Measurements from ENCODE around the gene ZNF484.
"Not testable (repeated sequence)": the region's sequence is repeated elsewhere in the genome, so short reads cannot be mapped to it uniquely, and the experiment has no call there.

ZNF484 gene

GRCh38 chr9:92877531-92878430 lies at the start of gene ZNF484:
TSS of gene ZNF484 (minus strand) at chr9:92878038. CDS start at chr9:92875029, 3,009 bp downstream.
- Histone ChIP-seq H3K36me3 (ENCODE audit: insufficient read depth, low read length) (no peaks in the 10 kb centered on the region), H3K4me1 (ENCODE audit: insufficient read depth, low read length) (no peaks in the 10 kb centered on the region), H3K9me3 (ENCODE audit: low read length) (no peaks in the 10 kb centered on the region), H3K9ac (ENCODE audit: low read length) (peak within 1 kb of the TSS; percentile 97), H3K4me3 (ENCODE audit: low read depth in 1 of 2, low read length in 2 of 2) (peak within 1 kb of the TSS; percentile 65 to 100), H3K27ac (ENCODE audit: low read depth, low read length) (peak within 1 kb of the TSS; percentile 78), H3K27me3 (ENCODE audit: control insufficient read depth in 1 of 2, insufficient read depth in 2 of 2, low read length in 2 of 2) (no peaks in the 10 kb centered on the region)

- Histone ChIP-seq H3K4me1 (ENCODE audit: insufficient read depth, low read length) (no peaks in the 10 kb centered on the region), H3K36me3 (ENCODE audit: insufficient read depth, low read length) (no peaks in the 10 kb centered on the region), H3K27ac (ENCODE audit: low read depth, low read length) (no peak overlapping the region), H3K27me3 (ENCODE audit: control insufficient read depth in 1 of 2, insufficient read depth in 2 of 2, low read length in 2 of 2) (no peaks in the 10 kb centered on the region), H3K9ac (ENCODE audit: low read length) (no peak overlapping the region), H3K9me3 (ENCODE audit: low read length) (no peaks in the 10 kb centered on the region), H3K4me3 (ENCODE audit: low read depth in 1 of 2, low read length in 2 of 2) (no peak overlapping the region)
These were observed 42.6 kb upstream of the ZNF484 start for GRCh38 chr9:92920437-92920836.

GRCh38 chr9:92917176-92917800 lies 39.5 kb upstream of the ZNF484 start:
- H3K4me1 ChIP-seq (ENCODE audit: insufficient read depth, low read length) = no peaks in the 10 kb centered on the region
- no peak overlapping the region for H3K27ac ChIP-seq (ENCODE audit: low read depth, low read length)
- no peak overlapping the region for H3K9ac ChIP-seq (ENCODE audit: low read length)

GRCh38 chr9:92911511-92912475 lies 34.0 kb upstream of the ZNF484 start:
- Histone ChIP-seq H3K36me3 (ENCODE audit: insufficient read depth, low read length) (no peaks in the 10 kb centered on the region), H3K27me3 (ENCODE audit: control insufficient read depth in 1 of 2, insufficient read depth in 2 of 2, low read length in 2 of 2) (no peaks in the 10 kb centered on the region), H3K9me3 (ENCODE audit: low read length) (no peaks in the 10 kb centered on the region), H3K9ac (ENCODE audit: low read length) (no peak overlapping the region), H3K27ac (ENCODE audit: low read depth, low read length) (no peak overlapping the region), H3K4me3 (ENCODE audit: low read depth in 1 of 2, low read length in 2 of 2) (no peak overlapping the region), H3K4me1 (ENCODE audit: insufficient read depth, low read length) (no peaks in the 10 kb centered on the region)

More at GRCh38 chr9:92917176-92917800, 39.5 kb upstream of the ZNF484 start:
- no peaks in the 10 kb centered on the region for H3K27me3 ChIP-seq (ENCODE audit: control insufficient read depth in 1 of 2, insufficient read depth in 2 of 2, low read length in 2 of 2)
- no peak overlapping the region for H3K4me3 ChIP-seq (ENCODE audit: low read depth in 1 of 2, low read length in 2 of 2)
- H3K36me3 ChIP-seq (ENCODE audit: insufficient read depth, low read length) = no peaks in the 10 kb centered on the region
- no peaks in the 10 kb centered on the region for H3K9me3 ChIP-seq (ENCODE audit: low read length)

GRCh38 chr9:92905137-92905536 lies 27.3 kb upstream of the ZNF484 start:
- H3K9me3 ChIP-seq (ENCODE audit: low read length); H3K27me3 ChIP-seq (ENCODE audit: control insufficient read depth in 1 of 2, insufficient read depth in 2 of 2, low read length in 2 of 2); H3K4me3 ChIP-seq (ENCODE audit: low read depth in 1 of 2, low read length in 2 of 2); H3K4me1 ChIP-seq (ENCODE audit: insufficient read depth, low read length); H3K36me3 ChIP-seq (ENCODE audit: insufficient read depth, low read length); H3K9ac ChIP-seq (ENCODE audit: low read length); H3K27ac ChIP-seq (ENCODE audit: low read depth, low read length): not testable (repeated sequence)

GRCh38 chr9:92897323-92897722 lies 19.5 kb upstream of the ZNF484 start:
- H3K36me3 ChIP-seq (ENCODE audit: insufficient read depth, low read length) = no peaks in the 10 kb centered on the region
- H3K27me3 ChIP-seq (ENCODE audit: control insufficient read depth in 1 of 2, insufficient read depth in 2 of 2, low read length in 2 of 2) = no peaks in the 10 kb centered on the region
- H3K9me3 ChIP-seq (ENCODE audit: low read length) = no peaks in the 10 kb centered on the region
- H3K4me1 ChIP-seq (ENCODE audit: insufficient read depth, low read length) = no peaks in the 10 kb centered on the region
- no peak overlapping the region for H3K27ac ChIP-seq (ENCODE audit: low read depth, low read length)
- H3K4me3 ChIP-seq (ENCODE audit: low read depth in 1 of 2, low read length in 2 of 2) = no peak overlapping the region
- H3K9ac ChIP-seq (ENCODE audit: low read length) = no peak overlapping the region

- H3K27ac ChIP-seq (ENCODE audit: low read depth, low read length) = no peak overlapping the region
- H3K36me3 ChIP-seq (ENCODE audit: insufficient read depth, low read length) = no peaks in the 10 kb centered on the region
- H3K4me3 ChIP-seq (ENCODE audit: low read depth in 1 of 2, low read length in 2 of 2) = no peak overlapping the region
- no peak overlapping the region for H3K9ac ChIP-seq (ENCODE audit: low read length)
- H3K27me3 ChIP-seq (ENCODE audit: control insufficient read depth in 1 of 2, insufficient read depth in 2 of 2, low read length in 2 of 2) = no peaks in the 10 kb centered on the region
- H3K4me1 ChIP-seq (ENCODE audit: insufficient read depth, low read length) = no peaks in the 10 kb centered on the region
- no peaks in the 10 kb centered on the region for H3K9me3 ChIP-seq (ENCODE audit: low read length)
These were observed 18.1 kb upstream of the ZNF484 start for GRCh38 chr9:92895812-92896436.

- H3K27ac ChIP-seq (ENCODE audit: low read depth, low read length) = no peak overlapping the region
- H3K4me1 ChIP-seq (ENCODE audit: insufficient read depth, low read length) = no peaks in the 10 kb centered on the region
- H3K4me3 ChIP-seq (ENCODE audit: low read depth in 1 of 2, low read length in 2 of 2) = no peak overlapping the region
- H3K9me3 ChIP-seq (ENCODE audit: low read length) = no peaks in the 10 kb centered on the region
- H3K27me3 ChIP-seq (ENCODE audit: control insufficient read depth in 1 of 2, insufficient read depth in 2 of 2, low read length in 2 of 2) = no peaks in the 10 kb centered on the region
- no peak overlapping the region for H3K9ac ChIP-seq (ENCODE audit: low read length)
- H3K36me3 ChIP-seq (ENCODE audit: insufficient read depth, low read length) = no peaks in the 10 kb centered on the region
These were observed 17.0 kb upstream of the ZNF484 start for GRCh38 chr9:92894711-92895362.

- H3K9ac ChIP-seq (ENCODE audit: low read length); H3K4me1 ChIP-seq (ENCODE audit: insufficient read depth, low read length); H3K9me3 ChIP-seq (ENCODE audit: low read length); H3K36me3 ChIP-seq (ENCODE audit: insufficient read depth, low read length); H3K27me3 ChIP-seq (ENCODE audit: control insufficient read depth in 1 of 2, insufficient read depth in 2 of 2, low read length in 2 of 2); H3K4me3 ChIP-seq (ENCODE audit: low read depth in 1 of 2, low read length in 2 of 2); H3K27ac ChIP-seq (ENCODE audit: low read depth, low read length): not testable (repeated sequence)
These were observed 16.2 kb upstream of the ZNF484 start for GRCh38 chr9:92893916-92894610.

- not testable (repeated sequence) for H3K4me3 ChIP-seq (ENCODE audit: low read depth in 1 of 2, low read length in 2 of 2); H3K27me3 ChIP-seq (ENCODE audit: control insufficient read depth in 1 of 2, insufficient read depth in 2 of 2, low read length in 2 of 2); H3K4me1 ChIP-seq (ENCODE audit: insufficient read depth, low read length); H3K36me3 ChIP-seq (ENCODE audit: insufficient read depth, low read length); H3K9ac ChIP-seq (ENCODE audit: low read length); H3K9me3 ChIP-seq (ENCODE audit: low read length); H3K27ac ChIP-seq (ENCODE audit: low read depth, low read length)
These were observed 14.4 kb upstream of the ZNF484 start for GRCh38 chr9:92892276-92892675.
